GM12878 (cell line): ENCODE data around the gene PAX5. TPM values are rescaled to one million over a fixed set of nuclear protein-coding genes. Genes with fewer than 3 reads are reported as not detected.

Source experiments
- ATAC-seq: fragments of 200-7000 bp; cut with Tn5 transposase; 3 replicates; pipeline ENCODE4 v1.9.1; 2020; ENCODE audit warnings: mild to moderate bottlenecking, moderate library complexity
- BruUV-seq: library from RNA; stranded (reverse); fragments of 400-500 nt; replicated peaks from 2 replicates; lab custom pipeline; 2021; lab: Mats Ljungman, UMichigan
- CTCF ChIA-PET: fragments of 300-600 bp; sonication (Branson Sonifier 250); formaldehyde crosslinking; extraction: SDS; loops from one replicate; lab custom pipeline; 2021; ENCODE audit warnings: inconsistent platforms; lab: Yijun Ruan, JAX
- POLR2A ChIA-PET: fragments of 350-600 bp; formaldehyde crosslinking; extraction: SDS; loops from one replicate; lab custom pipeline; 2021; ENCODE audit warnings: inconsistent platforms; lab: Charles Lee
- RAD21 ChIA-PET: fragments of 300-600 bp; sonication (Branson Sonifier 250); formaldehyde crosslinking; loops from one replicate; lab custom pipeline; 2023; ENCODE audit warnings: antibody characterized with exemption; ENCODE audit not compliant: unreplicated experiment; lab: Charles Lee
- SMC1A ChIA-PET: fragments of 300-600 bp; sonication (Branson Sonifier 250); formaldehyde crosslinking; loops from one replicate; lab custom pipeline; 2023; ENCODE audit not compliant: unreplicated experiment, uncharacterized antibody; lab: Charles Lee
- DNase-seq: peaks from one replicate; pipeline ENCODE4 v3.0.0-alpha.2; 2011; ENCODE audit warnings: low read depth, low spot score
- FAIRE-seq: peaks from 3 replicates; lab custom pipeline; 2011; peaks lifted over from hg19 to GRCh38; lab: Jason Lieb, UNC
- H2AFZ ChIP-seq: 2 replicates; pipeline ENCODE4 v1.6.0; 2011; ENCODE audit warnings: low read depth, low read length, control low read depth; ENCODE audit not compliant: control insufficient read depth
- H3K27ac ChIP-seq: 2 replicates; pipeline ENCODE4 v1.5.1; 2011; ENCODE audit warnings: control low read depth; ENCODE audit not compliant: control insufficient read depth, insufficient read depth
- H3K27me3 ChIP-seq, 2 experiments: replicated peaks in 1 of 2; 2 replicates each; pipeline versions ENCODE4 v1.6.0 to v1.6.1; 2011; ENCODE audit warnings: low read length in 1 of 2; ENCODE audit not compliant: control insufficient read depth in 2 of 2, insufficient read depth in 2 of 2
- H3K36me3 ChIP-seq, 2 experiments: 2 replicates each; pipeline ENCODE4 v1.5.1; 2011; ENCODE audit warnings: low read length in 1 of 2; ENCODE audit not compliant: control insufficient read depth in 2 of 2, insufficient read depth in 2 of 2
- H3K4me1 ChIP-seq: 2 replicates; pipeline ENCODE4 v1.6.1; 2011; ENCODE audit warnings: mild to moderate bottlenecking, low read length, moderate library complexity, mixed read lengths; ENCODE audit not compliant: control insufficient read depth, insufficient read depth
- H3K4me2 ChIP-seq: 2 replicates; pipeline ENCODE4 v1.6.0; 2011; ENCODE audit warnings: control low read depth; ENCODE audit not compliant: control insufficient read depth, insufficient read depth
- H3K4me3 ChIP-seq: fragments of 200-600 bp; sonication (generic); 2 replicates; pipeline ENCODE4 v1.5.1; 2016
- H3K79me2 ChIP-seq: 2 replicates; pipeline ENCODE4 v1.6.0; 2011; ENCODE audit warnings: low read length; ENCODE audit not compliant: control insufficient read depth, insufficient read depth
- H3K9ac ChIP-seq: 2 replicates; pipeline ENCODE4 v1.8.0; 2011; ENCODE audit warnings: low read length, control low read depth, mixed read lengths; ENCODE audit not compliant: control insufficient read depth, insufficient read depth
- H3K9me3 ChIP-seq: replicated peaks from 3 replicates; pipeline ENCODE4 v1.5.1; 2011; ENCODE audit warnings: mild to moderate bottlenecking, low read length; ENCODE audit not compliant: control insufficient read depth, insufficient read depth
- H4K20me1 ChIP-seq: 2 replicates; pipeline ENCODE4 v1.6.0; 2011; ENCODE audit not compliant: control insufficient read depth, insufficient read depth
- CBFB ChIP-seq: IDR thresholded peaks from 2 replicates; pipeline ENCODE4 v1.6.1; 2016; ENCODE audit warnings: antibody characterized with exemption, low read depth
- CBX3 ChIP-seq: fragments of 200-600 bp; sonication (generic); IDR thresholded peaks from 2 replicates; pipeline ENCODE4 v1.6.1; 2016; ENCODE audit warnings: low read depth, borderline replicate concordance
- CBX5 ChIP-seq: sonication (generic); IDR thresholded peaks from 2 replicates; pipeline ENCODE4 v1.6.1; 2016; ENCODE audit warnings: low read depth, moderate library complexity, mild to moderate bottlenecking, inconsistent platforms
- IRF4 ChIP-seq: IDR thresholded peaks from 2 replicates; pipeline ENCODE4 v1.6.1; 2011; ENCODE audit warnings: low read depth, low read length
- NKRF ChIP-seq: fragments of 450-650 bp; conservative IDR thresholded peaks from 2 replicates; pipeline ENCODE4 v1.6.1; 2017; ENCODE audit warnings: mild to moderate bottlenecking, moderate library complexity
- POLR2AphosphoS5 ChIP-seq: IDR thresholded peaks from 2 replicates; pipeline ENCODE4 v1.6.1; 2011; ENCODE audit warnings: mild to moderate bottlenecking, low read length, inconsistent platforms
- RELB ChIP-seq: fragments of 450-650 bp; IDR thresholded peaks from 2 replicates; pipeline ENCODE4 v1.6.1; 2017; ENCODE audit warnings: low read depth, mild to moderate bottlenecking, moderate library complexity
- RFX5 ChIP-seq: IDR thresholded peaks from 2 replicates; pipeline ENCODE4 v1.6.1; 2011; ENCODE audit warnings: low read depth, low read length, improper control_type of control experiment
- YY1 ChIP-seq: IDR thresholded peaks from 2 replicates; pipeline ENCODE4 v1.6.1; 2011; ENCODE audit warnings: low read depth, mild to moderate bottlenecking, low read length
- ZBTB4 ChIP-seq: fragments of 450-650 bp; formaldehyde crosslinking; IDR thresholded peaks from 2 replicates; pipeline ENCODE4 v1.4.0; 2022; ENCODE audit warnings: mild to moderate bottlenecking, moderate library complexity
- WGBS: methylation state at CpG from one replicate; pipeline ENCODE4 v1.1.6; 2016; ENCODE audit warnings: low lambda C conversion rate; ENCODE audit not compliant: insufficient replicate concordance, insufficient coverage; ENCODE audit errors: missing lambda C conversion rate; 5-methylcytosine and 5-hydroxymethylcytosine counted together
- in situ Hi-C: fragments of 300-500 bp; cut with MboI; formaldehyde crosslinking; loops from 9 replicates; pipeline ENCODE4 v1.14.3; 2018; ENCODE audit warnings: mixed read lengths
- intact Hi-C: fragments of 100-400 bp; cut with micrococcal nuclease; formaldehyde crosslinking; loops from one replicate; pipeline ENCODE4 v1.14.2; 2022; ENCODE audit not compliant: unreplicated experiment
- polyA plus RNA-seq, 11 experiments: library from polyadenylated mRNA; depleted of rRNA in 4 of 11; unstranded in 6 of 11; stranded (reverse) in 5 of 11; fragments of >200 nt; fragmentation: Nextera tagmentation in 4 of 11; fragmentation: Illumina TruSeq in 1 of 11; extraction: Ambion mirVana in 4 of 11; extraction: Trizol in 1 of 11; gene quantifications; 1 replicate in 1 of 11; 2 replicates in 10 of 11; pipeline versions ENCODE4 v1.2.1 to v1.2.3, GENCODE V29; 2011 to 2016; ENCODE audit warnings: inconsistent platforms in 2 of 11, missing spikeins in 2 of 11, low read depth in 1 of 11
- total RNA-seq, 4 experiments: library from RNA; depleted of rRNA in 3 of 4; stranded (reverse); fragments of >200 nt in 3 of 4; fragmentation: Illumina TruSeq in 1 of 4; extraction: Trizol in 1 of 4; gene quantifications; 2 replicates each; pipeline versions ENCODE4 v1.2.1 to v1.2.3, GENCODE V29; 2013 to 2021

PAX5 gene
- total and polyA plus RNA-seq, 10 of the 15 experiments (the other 5 are each of a cell fraction or from before 2014, with no cell fraction given), result 2.2 to 123 (median 31.9) TPM

GRCh38 chr9:36898431-36899020 is 135.5 kb downstream of the PAX5 start:
- RAD21 ChIA-PET, result no interaction called here
- CTCF ChIA-PET, result interaction anchor here (0.6 kb wide), 1 partner anchor 13 kb away, joined by 3 read pairs; no protein-coding TSS in a partner anchor
- ATAC-seq, result no peak
- in situ Hi-C loops (no loop called here), intact Hi-C loops (no loop called here)
- Histone ChIP-seq H3K4me1 (no peaks in the 10 kb centered on the region), H3K27ac (no peak overlapping the region), H4K20me1 (peaks cover 2% of the 10 kb centered on the region; the same call in 1 of the 2 replicates), H3K9me3 (no peaks in the 10 kb centered on the region), H3K79me2 (no peaks in the 10 kb centered on the region; the same call in 1 of the 2 replicates), H3K4me3 (no peak overlapping the region), H2AFZ (no peak overlapping the region)
- no TSS peak for BruUV-seq
- FAIRE-seq, result no peak
- DNase-seq, result no peak
- SMC1A ChIA-PET, result no interaction called here
- no peak; the same call in 1 of the 2 replicates for TF ChIP-seq POLR2AphosphoS5
- TF ChIP-seq, all 136 proteins: peak for 0
- POLR2A ChIA-PET, result no interaction called here
- Histone ChIP-seq H3K9ac (no peak overlapping the region), H3K36me3 (peaks cover 39 to 40% of the 10 kb centered on the region in 2 experiments), H3K27me3 (no peaks in the 10 kb centered on the region), H3K4me2 (no peak overlapping the region)
- WGBS, result 90% methylated on average over 18 of the region's 18 CpGs

- Histone ChIP-seq H3K79me2 (no peaks in the 10 kb centered on the region; the same call in 1 of the 2 replicates), H2AFZ (no peak overlapping the region), H3K4me3 (no peak overlapping the region), H3K36me3 (peaks cover 37 to 39% of the 10 kb centered on the region in 2 experiments), H4K20me1 (peaks cover 2% of the 10 kb centered on the region), H3K9me3 (no peaks in the 10 kb centered on the region), H3K9ac (no peak overlapping the region), H3K4me1 (no peaks in the 10 kb centered on the region), H3K27ac (no peak overlapping the region), H3K27me3 (no peaks in the 10 kb centered on the region), H3K4me2 (no peak overlapping the region)
- no peak for FAIRE-seq
- ATAC-seq, result no peak
- no peak for DNase-seq
- WGBS, result 29% methylated on average over 2 of the region's 2 CpGs
- ChIA-PET POLR2A (interaction anchor here (0.7 kb wide), 1 partner anchor 161 kb away, joined by 3 read pairs; no protein-coding TSS in a partner anchor), CTCF (no interaction called here), RAD21 (no interaction called here), SMC1A (no interaction called here)
- intact Hi-C loops (no loop called here), in situ Hi-C loops (no loop called here)
- BruUV-seq, result no TSS peak
- no peak for TF ChIP-seq CBX5
- no peak for TF ChIP-seq RFX5
- TF ChIP-seq NKRF, result no peak
- TF ChIP-seq YY1, result no peak
- no peak for TF ChIP-seq RELB
- TF ChIP-seq CBFB, result no peak
- TF ChIP-seq ZBTB4, result no peak
- no peak for TF ChIP-seq CBX3
- no peak for TF ChIP-seq IRF4
Observed at GRCh38 chr9:36897478-36897877, 136.6 kb downstream of the PAX5 start.
